Activated naive CD4-positive, alpha-beta T cell treated with anti-CD3 and anti-CD28 coated beads, Interleukin-2, amount 10 ng/mL, durations not matched to agents 7 days and 5 days (primary cell): Measurements from ENCODE around the gene BCO1.

Source experiments
- CTCF ChIA-PET: fragments of 350-600 bp; sonication (Branson Sonifier 250); formaldehyde crosslinking; loops from one replicate; lab custom pipeline; 2021; ENCODE audit warnings: antibody characterized with exemption; lab: Charles Lee
- DNase-seq: peaks from one replicate; pipeline ENCODE4 v3.0.0-alpha.2; 2020
- H3K27ac Mint-ChIP-seq: one replicate; pipeline ENCODE4 v1.8.0; 2021; ENCODE audit warnings: mild to moderate bottlenecking, moderate library complexity, mixed read lengths
- H3K27me3 Mint-ChIP-seq: one replicate; pipeline ENCODE4 v1.8.0; 2021; ENCODE audit warnings: mild to moderate bottlenecking, mixed read lengths
- H3K36me3 Mint-ChIP-seq: one replicate; pipeline ENCODE4 v1.8.0; 2021; ENCODE audit warnings: mixed read lengths
- H3K4me1 Mint-ChIP-seq: one replicate; pipeline ENCODE4 v1.8.0; 2021; ENCODE audit warnings: mixed read lengths
- H3K4me3 Mint-ChIP-seq: one replicate; pipeline ENCODE4 v1.8.0; 2021; ENCODE audit warnings: mild to moderate bottlenecking, moderate library complexity, mixed read lengths
- H3K9me3 Mint-ChIP-seq: one replicate; pipeline ENCODE4 v1.8.0; 2021; ENCODE audit warnings: mixed read lengths

BCO1 gene

DNA sequence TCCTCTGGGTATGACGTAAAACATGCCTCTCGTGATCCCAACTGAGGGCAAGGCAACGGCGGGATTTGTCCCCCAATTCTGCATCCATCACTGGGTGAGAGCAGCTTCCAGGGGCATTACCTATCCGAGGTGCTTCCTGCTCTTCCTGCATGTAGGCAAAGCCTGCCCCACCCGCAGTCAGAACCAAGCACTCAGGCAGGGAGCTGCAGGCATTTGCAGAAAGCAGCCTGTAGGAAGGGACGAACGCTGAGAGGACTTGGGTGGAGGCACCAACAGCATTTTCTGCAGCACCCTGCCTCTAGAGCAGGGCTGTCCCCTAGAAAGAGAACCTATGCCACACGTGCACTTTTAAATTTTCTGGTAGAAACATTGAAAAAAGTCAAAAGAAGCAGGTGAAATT lies 5.5 kb downstream of the BCO1 start:
- H3K4me3 Mint-ChIP-seq: no peak overlapping the region
- peaks cover 3% of the 10 kb centered on the region for H3K27me3 Mint-ChIP-seq
- no peaks in the 10 kb centered on the region for H3K36me3 Mint-ChIP-seq
- no peaks in the 10 kb centered on the region for H3K4me1 Mint-ChIP-seq
- no peak for DNase-seq
- H3K9me3 Mint-ChIP-seq: no peaks in the 10 kb centered on the region
- CTCF ChIA-PET: no interaction called here
- no peak overlapping the region for H3K27ac Mint-ChIP-seq

DNA sequence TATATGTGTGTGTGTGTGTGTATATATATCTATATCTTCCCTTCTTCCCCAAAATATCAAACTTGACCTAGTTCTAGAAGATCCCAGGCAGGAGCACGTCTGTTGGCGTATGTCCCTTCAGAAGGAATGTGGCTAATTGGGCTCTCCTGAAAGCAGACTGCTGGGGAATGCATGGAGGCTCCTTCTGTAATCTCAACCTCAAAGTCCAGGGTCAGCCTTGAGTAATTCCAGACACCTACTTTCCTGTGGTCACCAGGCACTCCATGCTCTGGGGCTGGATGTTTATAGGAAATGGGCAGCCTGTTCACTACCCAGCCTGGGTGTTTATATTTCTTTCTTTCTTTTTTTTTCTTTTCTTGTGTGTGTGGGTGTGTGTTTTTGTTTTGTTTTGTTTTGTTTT lies 13.4 kb downstream of the BCO1 start:
- DNase-seq: no peak
- Mint-ChIP-seq H3K27ac (no peak overlapping the region), H3K9me3 (no peaks in the 10 kb centered on the region), H3K4me3 (no peak overlapping the region), H3K4me1 (no peaks in the 10 kb centered on the region), H3K36me3 (no peaks in the 10 kb centered on the region), H3K27me3 (no peaks in the 10 kb centered on the region)
- CTCF ChIA-PET: no interaction called here

DNA sequence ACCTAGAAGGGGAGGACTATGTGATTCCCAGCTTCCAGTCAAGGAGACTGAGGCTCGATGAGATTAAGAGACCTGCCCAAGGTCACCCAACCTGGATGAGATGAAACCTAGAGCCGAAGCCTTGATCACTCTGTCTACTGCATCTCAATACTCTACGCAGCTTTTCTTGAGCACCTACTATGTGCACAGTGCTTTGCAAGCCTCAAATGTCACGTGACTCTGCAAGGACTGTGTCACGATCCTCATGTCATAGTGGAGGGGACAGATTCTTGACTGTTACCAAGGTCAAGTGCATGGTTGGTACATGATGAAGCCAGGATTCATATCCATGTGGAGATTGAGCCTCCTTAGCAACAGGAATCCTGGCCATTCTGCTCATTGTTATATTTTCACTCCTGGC lies 14.7 kb downstream of the BCO1 start:
- CTCF ChIA-PET: no interaction called here
- no peaks in the 10 kb centered on the region for H3K4me1 Mint-ChIP-seq
- no peaks in the 10 kb centered on the region for H3K9me3 Mint-ChIP-seq
- no peak overlapping the region for H3K27ac Mint-ChIP-seq
- H3K36me3 Mint-ChIP-seq: no peaks in the 10 kb centered on the region
- H3K27me3 Mint-ChIP-seq: no peaks in the 10 kb centered on the region
- no peak overlapping the region for H3K4me3 Mint-ChIP-seq
- no peak for DNase-seq

DNA sequence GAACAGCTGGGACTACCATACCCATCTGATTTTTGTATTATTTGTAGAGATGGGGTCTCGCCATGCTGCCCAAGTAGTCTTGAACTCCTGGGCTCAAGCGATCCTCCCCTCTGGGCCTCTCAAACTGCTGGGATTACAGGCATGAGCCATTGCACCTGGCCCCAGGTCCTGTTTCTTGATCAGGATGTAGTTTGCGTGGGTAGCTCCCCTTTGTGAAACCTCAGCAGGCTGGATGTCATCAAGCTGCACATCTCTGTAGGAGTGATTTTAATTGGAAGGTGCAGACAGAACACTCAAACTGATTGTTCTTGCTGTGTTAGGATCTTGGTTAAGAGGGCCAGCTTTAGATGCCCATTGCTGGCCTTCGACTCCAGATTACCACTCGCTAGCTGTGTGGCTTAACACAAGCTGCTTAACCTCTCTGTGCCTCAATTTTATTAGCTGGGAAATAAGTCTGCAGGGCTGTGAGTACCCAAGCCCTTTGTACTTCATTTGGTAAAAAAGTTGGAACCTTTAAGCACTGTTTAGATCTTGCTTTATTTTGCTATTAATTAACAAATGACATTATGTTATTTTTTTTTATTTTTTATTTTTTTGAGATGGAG lies 16.5 kb downstream of the BCO1 start:
- Mint-ChIP-seq H3K4me3 (no peak overlapping the region), H3K36me3 (no peaks in the 10 kb centered on the region), H3K27me3 (peaks cover 3% of the 10 kb centered on the region), H3K9me3 (no peaks in the 10 kb centered on the region), H3K4me1 (no peaks in the 10 kb centered on the region), H3K27ac (no peak overlapping the region)
- DNase-seq: no peak
- CTCF ChIA-PET: no interaction called here

DNA sequence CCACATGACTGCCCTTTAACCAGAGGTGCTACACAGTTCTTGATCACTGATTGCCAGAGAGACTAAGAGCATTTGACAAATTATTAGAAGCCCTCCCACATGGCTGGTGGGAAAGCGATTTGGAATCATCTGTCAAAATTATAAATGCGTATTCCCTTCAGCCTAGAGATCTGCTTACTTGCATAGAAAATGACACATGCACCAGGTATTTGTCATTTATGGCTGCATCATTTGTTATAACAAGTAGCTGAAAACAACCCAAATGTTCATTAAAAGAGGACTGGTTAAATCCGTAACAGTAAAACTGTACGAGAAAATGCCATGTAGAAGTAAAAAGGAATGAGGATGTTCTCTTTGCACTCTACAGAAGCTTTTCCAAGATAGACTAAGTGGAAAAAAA lies 21.4 kb downstream of the BCO1 start:
- DNase-seq: no peak
- Mint-ChIP-seq H3K4me3 (no peak overlapping the region), H3K9me3 (no peaks in the 10 kb centered on the region), H3K36me3 (no peaks in the 10 kb centered on the region), H3K27ac (no peak overlapping the region), H3K4me1 (no peaks in the 10 kb centered on the region), H3K27me3 (peaks cover 8% of the 10 kb centered on the region)
- CTCF ChIA-PET: interaction anchor here (1.1 to 2.2 kb wide), 3 partner anchors 9 to 56 kb away, joined by 3 to 8 read pairs (median 3); no protein-coding TSS in a partner anchor

DNA sequence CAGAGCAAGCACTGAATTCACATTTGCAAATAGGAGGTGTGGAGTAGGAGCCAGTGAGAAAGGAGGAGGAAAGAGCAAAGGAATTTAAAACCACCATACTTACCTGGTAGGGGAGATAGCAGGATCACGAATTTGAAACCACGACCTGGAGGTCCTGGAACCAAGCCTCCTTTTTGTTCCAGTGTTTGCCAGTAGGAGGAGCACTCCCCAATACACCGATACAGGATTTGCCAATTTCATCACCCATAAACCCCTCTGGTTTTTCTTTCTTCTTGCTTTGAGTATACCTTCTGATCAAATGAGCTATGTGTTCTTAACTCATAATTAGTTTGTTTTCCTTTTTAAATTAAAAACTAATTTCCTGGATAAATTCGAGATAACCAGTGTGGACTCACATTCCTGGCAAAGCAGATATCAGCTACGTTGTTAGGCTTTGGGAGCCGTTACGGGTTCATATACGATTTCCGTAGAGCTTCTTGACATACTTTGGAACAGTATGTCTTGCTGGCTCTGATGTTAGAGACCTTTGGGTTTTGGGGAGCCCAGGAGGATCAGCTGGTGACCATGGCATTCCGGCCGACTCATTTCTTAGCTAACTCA lies 22.7 kb downstream of the BCO1 start:
- H3K27me3 Mint-ChIP-seq: peaks cover 8% of the 10 kb centered on the region
- CTCF ChIA-PET: interaction anchor here (0.6 to 2.2 kb wide), 16 partner anchors 9 to 613 kb away, joined by 3 to 8 read pairs (median 3); no protein-coding TSS in a partner anchor
- no peaks in the 10 kb centered on the region for H3K36me3 Mint-ChIP-seq
- H3K4me3 Mint-ChIP-seq: no peak overlapping the region
- no peaks in the 10 kb centered on the region for H3K9me3 Mint-ChIP-seq
- no peaks in the 10 kb centered on the region for H3K4me1 Mint-ChIP-seq
- peak; percentile 38 for DNase-seq
- H3K27ac Mint-ChIP-seq: peak overlapping the region; percentile 30

DNA sequence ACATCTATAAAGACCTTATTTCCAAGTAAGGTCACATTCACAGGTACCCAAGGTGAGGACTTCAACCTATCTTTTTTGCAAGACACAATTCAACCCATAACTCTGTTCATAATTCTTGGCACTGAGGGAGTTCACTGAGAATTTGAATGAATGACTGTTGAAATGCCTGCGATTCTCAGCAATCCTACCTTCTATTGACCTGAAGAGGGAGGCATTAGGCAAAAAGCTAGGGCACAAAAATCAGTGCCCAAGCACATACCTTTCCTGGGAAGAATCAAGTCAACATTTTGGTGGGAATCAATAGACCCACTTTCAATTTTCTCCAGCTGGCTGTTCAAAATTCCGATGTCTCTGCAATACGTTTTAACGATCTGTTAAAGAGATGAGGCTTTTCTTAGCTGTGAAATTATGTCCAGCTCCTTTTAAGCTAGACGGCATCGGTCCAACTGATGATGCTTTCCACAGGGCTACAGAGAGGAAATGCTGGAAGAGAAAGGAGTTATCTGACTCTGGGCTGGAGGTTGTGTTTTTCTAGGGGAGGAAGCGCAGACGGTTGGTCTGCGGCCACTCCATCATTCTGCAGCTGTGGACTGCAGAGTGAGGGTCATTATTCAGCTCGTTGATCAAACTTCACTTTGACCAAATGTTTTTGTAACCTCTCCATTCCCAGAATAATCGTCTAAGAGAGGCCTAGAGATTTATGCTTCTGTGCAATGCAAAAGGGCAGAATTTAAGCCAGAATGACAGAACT lies 25.2 kb downstream of the BCO1 start:
- no peaks in the 10 kb centered on the region for H3K36me3 Mint-ChIP-seq
- no peaks in the 10 kb centered on the region for H3K9me3 Mint-ChIP-seq
- H3K27me3 Mint-ChIP-seq: peaks cover 8% of the 10 kb centered on the region
- no peak overlapping the region for H3K27ac Mint-ChIP-seq
- H3K4me1 Mint-ChIP-seq: no peaks in the 10 kb centered on the region
- no peak overlapping the region for H3K4me3 Mint-ChIP-seq
- DNase-seq: no peak
- CTCF ChIA-PET: interaction anchor here (1.1 kb wide), 1 partner anchor 15 kb away, joined by 3 read pairs; no protein-coding TSS in a partner anchor

DNA sequence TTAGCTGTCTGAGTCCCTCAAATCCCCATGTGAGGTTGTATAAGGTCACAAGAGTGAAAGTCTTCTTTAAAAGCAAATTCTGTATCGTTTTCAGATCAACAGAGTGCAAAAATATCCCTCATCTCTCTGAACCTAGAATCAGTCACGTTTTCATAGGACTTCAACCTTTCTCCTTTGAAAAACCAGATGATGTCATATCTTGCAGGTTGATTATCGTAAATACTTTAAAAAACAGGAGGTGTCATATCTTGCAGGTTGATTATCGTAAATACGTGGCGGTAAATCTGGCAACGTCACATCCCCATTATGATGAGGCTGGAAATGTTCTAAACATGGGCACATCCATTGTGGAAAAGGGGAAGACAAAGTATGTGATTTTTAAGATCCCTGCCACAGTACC lies 25.9 kb downstream of the BCO1 start:
- Mint-ChIP-seq H3K27ac (no peak overlapping the region), H3K9me3 (no peaks in the 10 kb centered on the region), H3K4me1 (no peaks in the 10 kb centered on the region), H3K27me3 (peaks cover 5% of the 10 kb centered on the region), H3K36me3 (no peaks in the 10 kb centered on the region), H3K4me3 (no peak overlapping the region)
- no peak for DNase-seq
- CTCF ChIA-PET: interaction anchor here (1.1 kb wide), 1 partner anchor 16 kb away, joined by 3 read pairs; no protein-coding TSS in a partner anchor

DNA sequence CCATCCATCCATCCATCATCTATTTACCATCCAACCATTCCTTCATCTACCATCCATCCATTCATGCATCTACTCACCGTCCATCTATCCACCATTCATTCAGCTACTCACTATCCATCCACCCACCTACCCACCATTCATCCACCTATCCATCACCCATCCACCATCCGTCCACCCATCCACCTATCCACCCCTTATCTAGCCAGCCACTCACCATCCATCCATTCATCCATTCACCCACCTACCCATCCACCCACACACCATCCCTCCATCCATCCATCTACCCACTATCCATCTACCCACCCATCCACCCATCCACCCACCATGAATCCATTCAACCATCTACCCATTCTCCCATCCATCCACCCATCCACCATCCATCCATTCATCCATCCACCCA lies 26.6 kb downstream of the BCO1 start:
- no peak for DNase-seq
- CTCF ChIA-PET: no interaction called here
- Mint-ChIP-seq H3K27ac (no peak overlapping the region), H3K4me3 (no peak overlapping the region), H3K36me3 (no peaks in the 10 kb centered on the region), H3K9me3 (no peaks in the 10 kb centered on the region), H3K27me3 (peaks cover 5% of the 10 kb centered on the region), H3K4me1 (no peaks in the 10 kb centered on the region)

DNA sequence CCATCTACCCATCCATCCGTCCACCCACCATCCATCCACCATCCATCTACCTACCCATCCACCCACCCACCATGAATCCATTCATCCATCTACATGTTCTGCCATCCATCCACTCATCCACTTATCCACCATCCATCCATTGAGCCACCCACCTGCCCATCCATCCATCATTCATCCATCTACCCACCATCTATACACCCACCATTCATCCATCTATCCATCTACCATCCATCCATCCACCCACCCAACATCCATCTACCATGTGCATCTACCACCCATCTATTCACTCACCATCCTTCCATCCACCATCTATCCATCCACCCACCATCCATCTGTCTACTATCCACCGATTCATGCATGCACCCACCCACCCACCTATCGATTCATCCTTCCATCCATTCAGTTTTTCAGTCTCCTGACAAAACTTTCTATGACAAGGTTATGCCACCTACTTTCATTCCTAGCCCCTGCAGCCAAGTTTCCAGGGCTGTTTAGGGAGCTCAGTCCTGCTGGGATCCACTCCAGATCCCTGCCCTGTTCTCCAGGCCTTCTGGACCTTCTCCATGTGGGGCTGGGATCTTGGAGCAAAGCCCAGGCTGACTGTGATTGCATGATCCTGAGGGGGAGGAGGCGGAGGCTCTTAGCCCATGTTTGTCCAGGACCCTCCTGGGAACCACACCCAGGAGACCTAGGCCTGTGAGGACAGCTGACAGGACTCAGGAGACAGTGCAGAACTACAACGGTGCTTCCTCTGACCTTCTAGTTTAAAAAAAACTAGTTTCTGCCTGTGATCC lies 27.4 kb downstream of the BCO1 start:
- H3K27me3 Mint-ChIP-seq: peaks cover 5% of the 10 kb centered on the region
- CTCF ChIA-PET: no interaction called here
- no peak overlapping the region for H3K4me3 Mint-ChIP-seq
- H3K9me3 Mint-ChIP-seq: no peaks in the 10 kb centered on the region
- no peak for DNase-seq
- H3K4me1 Mint-ChIP-seq: no peaks in the 10 kb centered on the region
- H3K27ac Mint-ChIP-seq: no peak overlapping the region
- H3K36me3 Mint-ChIP-seq: no peaks in the 10 kb centered on the region

DNA sequence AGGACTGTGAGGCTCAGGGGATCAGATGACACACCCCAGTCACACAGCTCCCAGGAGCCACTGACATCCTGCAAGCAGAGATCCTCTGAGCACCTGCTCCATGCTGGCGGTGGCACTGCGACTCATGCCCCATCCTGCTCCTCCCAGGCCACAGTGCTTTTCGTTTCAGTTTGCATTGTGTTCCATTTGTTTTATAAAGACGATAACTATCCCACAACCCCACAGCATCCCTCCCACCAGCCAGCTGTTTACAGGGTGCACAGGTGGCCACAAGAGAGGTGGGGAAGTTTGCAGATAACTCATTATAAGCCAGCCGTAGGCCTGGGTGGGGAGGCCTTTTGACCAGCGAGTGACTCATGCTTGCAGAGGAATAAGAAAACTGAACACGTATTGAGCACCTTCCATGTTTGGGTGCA lies 28.2 kb downstream of the BCO1 start:
- Mint-ChIP-seq H3K4me3 (no peak overlapping the region), H3K27me3 (peaks cover 5% of the 10 kb centered on the region), H3K4me1 (no peaks in the 10 kb centered on the region), H3K36me3 (no peaks in the 10 kb centered on the region), H3K27ac (no peak overlapping the region), H3K9me3 (no peaks in the 10 kb centered on the region)
- CTCF ChIA-PET: no interaction called here
- DNase-seq: no peak

DNA sequence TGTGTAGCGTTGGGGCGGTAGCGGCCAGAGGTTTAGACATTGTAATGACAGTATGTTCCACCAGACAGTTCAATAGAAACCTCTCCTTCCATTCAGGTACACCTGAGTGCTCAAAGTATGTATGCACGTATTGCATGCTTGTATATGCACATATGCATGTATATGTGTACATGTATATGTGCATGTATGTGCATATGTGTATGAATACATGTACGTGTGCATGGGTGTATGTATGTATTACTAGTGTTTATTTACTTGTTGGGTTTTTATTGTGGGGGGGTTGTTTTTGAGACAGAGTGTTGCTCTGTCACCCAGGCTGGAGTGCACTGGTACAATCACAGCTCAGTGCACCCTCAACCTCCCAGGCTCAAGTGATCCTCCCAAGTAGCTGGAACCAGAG lies 30.0 kb downstream of the BCO1 start:
- CTCF ChIA-PET: no interaction called here
- H3K4me3 Mint-ChIP-seq: no peak overlapping the region
- no peaks in the 10 kb centered on the region for H3K4me1 Mint-ChIP-seq
- H3K36me3 Mint-ChIP-seq: no peaks in the 10 kb centered on the region
- no peaks in the 10 kb centered on the region for H3K27me3 Mint-ChIP-seq
- no peak overlapping the region for H3K27ac Mint-ChIP-seq
- no peaks in the 10 kb centered on the region for H3K9me3 Mint-ChIP-seq
- no peak for DNase-seq

DNA sequence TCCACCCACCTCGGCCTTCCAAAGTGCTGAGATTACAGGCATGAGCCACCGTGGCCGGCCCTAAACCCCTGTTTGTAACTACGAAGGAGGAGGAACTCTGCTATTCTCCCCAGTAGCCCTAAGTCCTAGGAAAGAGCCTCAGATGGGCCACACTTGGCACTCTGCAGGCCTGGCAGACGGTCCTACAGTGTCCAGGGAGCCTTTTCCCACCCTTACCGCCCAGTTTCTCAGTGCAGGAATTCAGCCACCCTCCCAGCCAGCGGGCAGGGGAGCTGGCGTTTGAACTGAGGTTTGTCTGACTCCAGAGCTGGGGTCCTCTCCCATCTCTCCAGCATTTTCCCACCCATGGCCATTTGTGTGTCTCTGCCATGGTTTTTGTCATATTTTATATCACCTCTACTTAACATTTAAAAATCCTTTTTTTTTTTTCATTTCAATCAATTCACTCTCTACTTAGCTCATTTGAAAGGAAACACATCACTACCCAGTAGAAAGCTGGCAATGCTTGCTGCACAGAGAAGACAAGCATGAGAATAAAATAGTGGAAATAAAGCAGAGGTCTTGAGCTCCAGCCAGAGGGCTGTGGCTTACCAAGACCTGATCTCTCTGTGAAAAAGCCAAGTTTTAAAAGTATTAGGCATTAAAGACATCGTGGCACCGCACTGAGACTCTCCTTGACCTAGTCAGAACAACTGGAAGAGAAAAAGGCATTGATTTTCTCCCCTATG lies 34.9 kb downstream of the BCO1 start:
- Mint-ChIP-seq H3K36me3 (no peaks in the 10 kb centered on the region), H3K27me3 (no peaks in the 10 kb centered on the region), H3K4me1 (no peaks in the 10 kb centered on the region), H3K4me3 (no peak overlapping the region), H3K9me3 (no peaks in the 10 kb centered on the region), H3K27ac (no peak overlapping the region)
- DNase-seq: no peak
- CTCF ChIA-PET: interaction anchor here (0.7 kb wide), 1 partner anchor 69 kb away, joined by 3 read pairs; no protein-coding TSS in a partner anchor
